ENCODE measurements around the gene RERG.

The RERG gene

GRCh38 chr12:15158083-15158482, 63.1 kb downstream of the RERG start:
- TF ChIP-seq CTCF (conservative IDR thresholded peaks at IDR 0.05), result no peak
- TF ChIP-seq ZFX (IDR thresholded peaks at IDR 0.05), result no peak
- H3K27ac ChIP-seq, result no peak overlapping the region

- TF ChIP-seq CTCF (conservative IDR thresholded peaks at IDR 0.05) (no peak), ZFX (IDR thresholded peaks at IDR 0.05) (no peak)
- no peak overlapping the region for H3K27ac ChIP-seq
Measured at GRCh38 chr12:15157269-15157671, 63.9 kb downstream of the RERG start.

- H3K27ac ChIP-seq, result no peak overlapping the region
- TF ChIP-seq ZFX (IDR thresholded peaks at IDR 0.05) (no peak), CTCF (conservative IDR thresholded peaks at IDR 0.05) (no peak)
Measured at GRCh38 chr12:15155271-15155670, 65.9 kb downstream of the RERG start.

- no peak overlapping the region for H3K27ac ChIP-seq
- no peak for TF ChIP-seq ZFX (IDR thresholded peaks at IDR 0.05)
- no peak for TF ChIP-seq CTCF (conservative IDR thresholded peaks at IDR 0.05)
Measured at GRCh38 chr12:15154103-15154502, 67.1 kb downstream of the RERG start.

- no peak overlapping the region for H3K27ac ChIP-seq
- no peak for TF ChIP-seq ZFX (IDR thresholded peaks at IDR 0.05)
- TF ChIP-seq CTCF (conservative IDR thresholded peaks at IDR 0.05), result no peak
Measured at GRCh38 chr12:15152868-15153267, 68.3 kb downstream of the RERG start.

GRCh38 chr12:15152456-15152855, 68.8 kb downstream of the RERG start:
- TF ChIP-seq ZFX (IDR thresholded peaks at IDR 0.05) (no peak), CTCF (conservative IDR thresholded peaks at IDR 0.05) (no peak)
- H3K27ac ChIP-seq, result no peak overlapping the region

GRCh38 chr12:15151161-15152091, 69.8 kb downstream of the RERG start:
- TF ChIP-seq ZFX (IDR thresholded peaks at IDR 0.05) (no peak), CTCF (conservative IDR thresholded peaks at IDR 0.05) (peak; percentile 64)
- no peak overlapping the region for H3K27ac ChIP-seq
